Eye (tissue), 1 donor: Measurements from ENCODE around the gene S100B.
"Not testable (repeated sequence)": the region's sequence is repeated elsewhere in the genome, so short reads cannot be mapped to it uniquely, and the experiment has no call there.

ENCODE experiments used
- DNase-seq: peaks from one replicate; pipeline ENCODE4 v3.0.0-alpha.2; 2015

The S100B gene

DNA sequence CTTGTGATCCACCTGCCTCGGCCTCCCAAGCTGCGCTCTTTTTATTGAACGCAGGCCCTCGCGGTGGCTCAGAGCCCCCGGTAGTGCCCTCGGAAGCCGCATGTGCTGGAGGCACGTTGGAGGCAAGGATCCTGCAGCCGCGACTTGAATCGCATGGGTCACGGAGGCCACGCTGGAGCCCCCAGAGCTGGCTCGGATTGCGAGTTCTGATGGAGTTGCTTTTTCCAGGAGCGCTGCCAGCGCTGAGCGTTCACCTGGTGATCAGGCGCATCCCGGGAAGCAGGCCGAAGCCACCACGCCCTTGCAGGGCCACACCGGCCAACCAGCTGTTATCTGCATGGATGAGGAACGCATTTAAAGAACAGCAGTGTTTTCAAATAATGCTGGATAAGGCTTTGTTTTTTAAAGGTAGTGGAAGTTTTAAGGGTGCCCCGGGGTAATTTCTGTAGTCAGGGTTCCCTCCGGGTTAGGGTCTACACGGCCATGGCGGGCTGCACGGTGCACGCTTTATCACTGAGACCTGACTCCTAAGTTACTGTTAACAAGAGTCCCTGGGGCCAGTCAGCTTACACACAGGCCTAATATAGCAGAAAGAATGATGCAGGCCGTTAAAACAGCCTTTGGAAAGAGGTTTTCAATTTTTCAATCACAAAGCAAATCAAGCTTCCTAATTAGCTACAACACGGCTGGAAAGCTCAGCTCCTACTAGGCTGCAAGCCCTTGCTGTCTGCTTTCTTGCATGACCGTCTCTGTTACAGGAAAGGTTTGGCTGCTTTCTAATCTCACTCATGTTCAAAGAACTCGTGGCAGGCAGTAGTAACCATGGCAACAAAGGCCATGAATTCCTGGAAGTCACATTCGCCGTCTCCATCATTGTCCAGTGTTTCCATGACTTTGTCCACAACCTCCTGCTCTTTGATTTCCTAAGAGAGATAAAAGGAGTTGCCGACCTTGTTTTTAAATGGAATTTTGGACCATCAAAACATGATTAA lies 6.0 kb downstream of the S100B start:
- DNase-seq: peak; percentile 85

DNA sequence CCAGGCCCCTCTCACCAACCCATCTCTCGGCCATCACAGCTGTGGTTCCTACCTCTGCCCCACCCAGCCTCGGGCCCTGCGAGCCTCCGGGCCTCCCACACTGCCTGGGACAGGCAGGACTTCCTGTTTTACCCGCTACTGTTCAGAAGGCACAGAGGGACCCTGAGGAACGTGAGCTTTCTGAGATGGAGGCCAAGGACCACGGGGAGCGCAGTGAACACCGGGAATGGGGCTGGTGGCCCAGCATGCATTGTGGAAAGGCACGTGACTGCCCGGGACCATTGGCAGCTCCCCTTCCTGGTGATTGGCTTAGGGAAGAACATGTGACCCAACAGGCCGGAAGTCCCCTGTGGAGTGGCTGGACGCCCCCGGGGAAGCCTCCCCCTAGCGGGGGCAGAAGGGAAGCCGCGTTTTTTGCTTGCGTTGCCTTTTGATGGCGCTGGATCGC lies 7.0 kb downstream of the S100B start:
- no peak for DNase-seq

DNA sequence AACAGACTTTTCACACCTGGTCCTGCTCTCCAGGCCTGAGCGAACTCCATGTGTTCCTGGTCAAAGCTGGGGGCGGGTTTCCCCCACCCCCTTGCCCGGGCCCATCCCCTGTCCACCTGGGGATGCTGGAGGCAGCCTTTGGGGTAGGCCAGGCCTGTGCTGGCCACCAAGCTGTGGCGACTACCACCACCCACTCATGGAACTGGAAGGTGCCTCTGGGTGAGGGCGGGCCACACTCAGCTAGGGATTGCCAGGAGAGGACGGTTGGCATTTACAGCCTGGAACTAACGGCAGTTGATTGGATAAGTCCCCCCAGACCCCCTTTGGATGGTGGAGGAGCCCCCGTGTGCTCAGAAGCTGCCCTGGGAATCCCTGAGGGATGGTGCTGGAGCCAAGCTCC lies 7.9 kb downstream of the S100B start:
- no peak for DNase-seq

DNA sequence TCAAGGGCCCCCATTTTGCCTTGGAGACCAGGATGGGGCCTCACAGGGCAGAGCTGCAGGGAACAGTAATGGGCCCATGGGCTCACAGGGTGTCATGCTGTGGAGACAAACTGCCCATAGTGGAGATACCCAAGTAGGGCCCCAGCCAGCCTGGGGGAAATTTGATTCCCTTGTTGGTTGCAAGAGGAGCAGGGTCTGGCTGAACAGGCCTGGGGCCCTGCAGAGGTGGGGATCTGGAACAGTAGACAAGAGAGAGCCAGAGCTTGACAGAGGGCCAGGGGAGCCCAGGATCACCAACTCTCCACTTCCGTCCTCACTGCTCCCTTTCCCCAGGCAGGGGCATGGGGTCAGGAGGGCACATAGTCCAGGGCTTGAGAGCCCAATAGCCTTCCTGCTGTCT lies 8.7 kb downstream of the S100B start:
- no peak for DNase-seq

DNA sequence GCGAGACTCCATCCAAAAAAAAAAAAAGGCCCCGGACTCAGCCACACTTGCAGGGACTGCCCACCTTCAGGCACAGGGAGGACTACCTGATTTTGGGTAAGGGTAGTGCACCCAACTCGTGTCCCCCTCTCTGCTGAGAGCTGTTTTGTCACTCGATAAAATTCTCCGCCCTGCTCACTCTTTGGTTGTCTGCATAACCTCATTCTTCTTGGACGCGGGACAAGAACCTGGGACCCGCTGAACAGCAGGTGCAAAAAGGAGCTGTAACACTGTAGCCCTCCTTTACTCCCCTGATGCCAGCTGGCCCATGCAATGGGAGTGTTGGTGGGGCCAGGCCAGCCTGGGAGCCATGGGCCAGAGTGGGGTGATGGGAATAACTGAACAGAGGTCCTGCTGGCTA lies 10.6 kb downstream of the S100B start:
- no peak for DNase-seq

GRCh38 chr21:46585191-46585953 lies 19.5 kb downstream of the S100B start:
- no peak for DNase-seq

DNA sequence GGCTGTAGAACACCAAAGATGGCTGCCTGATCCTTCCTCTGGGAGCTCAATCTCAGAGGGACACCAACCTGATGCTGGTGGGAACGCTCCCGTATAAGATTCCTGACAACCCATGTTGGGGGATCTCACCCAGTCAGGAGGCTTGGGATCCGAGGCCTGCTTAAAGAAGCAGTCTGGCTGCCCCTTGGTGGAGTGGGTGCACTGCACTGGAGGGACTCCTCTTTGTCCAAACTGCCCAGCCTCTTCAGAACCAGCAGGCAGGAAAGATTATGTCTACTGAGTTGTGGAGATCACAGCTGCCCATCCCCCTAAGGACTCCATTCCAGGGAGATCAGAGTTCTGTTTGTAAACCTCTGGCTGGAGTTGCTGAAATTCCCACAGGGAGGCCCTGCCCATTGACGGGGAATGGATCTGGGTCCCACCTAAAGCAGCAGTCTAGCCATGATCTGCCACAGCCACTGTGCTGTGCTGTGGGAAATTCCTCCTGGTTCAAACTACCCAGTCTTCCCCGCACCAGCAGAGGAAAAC lies 23.0 kb downstream of the S100B start:
- DNase-seq: no peak

DNA sequence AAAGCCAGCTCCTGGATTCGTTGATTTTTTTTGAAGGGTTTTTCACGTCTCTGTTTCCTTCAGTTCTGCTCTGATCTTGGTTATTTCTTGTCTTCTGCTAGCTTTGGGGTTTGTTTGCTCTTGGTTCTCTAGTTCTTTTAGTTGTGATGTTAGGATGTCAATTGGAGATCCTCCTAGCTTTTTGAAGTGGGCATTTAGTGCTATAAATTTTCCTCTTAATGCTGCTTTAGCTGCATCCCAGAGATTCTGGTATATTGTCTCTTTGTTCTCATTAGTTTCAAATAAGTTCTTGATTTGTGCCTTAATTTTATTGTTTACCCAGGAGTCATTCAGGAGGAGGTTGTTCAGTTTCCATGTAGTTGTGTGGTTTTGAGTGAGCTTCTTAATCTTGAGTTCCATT lies 25.5 kb downstream of the S100B start:
- not testable (repeated sequence) for DNase-seq

DNA sequence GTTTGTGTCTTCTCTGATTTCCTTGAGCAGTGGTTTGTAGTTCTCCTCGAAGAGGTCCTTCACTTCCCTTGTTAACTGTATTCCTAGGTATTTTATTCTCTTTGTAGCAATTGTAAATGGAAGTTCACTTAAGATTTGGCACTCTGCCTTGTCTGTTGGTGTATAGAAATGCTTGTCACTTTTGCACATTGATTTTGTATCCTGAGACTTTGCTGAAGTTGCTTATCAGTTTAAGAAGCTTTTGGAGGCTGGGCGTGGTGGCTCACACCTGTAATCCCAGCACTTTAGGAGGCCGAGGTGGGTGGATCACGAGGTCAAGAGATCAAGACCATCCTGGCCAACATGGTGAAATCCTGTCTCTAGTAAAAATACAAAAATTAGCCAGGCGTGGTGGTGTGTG lies 27.1 kb downstream of the S100B start:
- not testable (repeated sequence) for DNase-seq

DNA sequence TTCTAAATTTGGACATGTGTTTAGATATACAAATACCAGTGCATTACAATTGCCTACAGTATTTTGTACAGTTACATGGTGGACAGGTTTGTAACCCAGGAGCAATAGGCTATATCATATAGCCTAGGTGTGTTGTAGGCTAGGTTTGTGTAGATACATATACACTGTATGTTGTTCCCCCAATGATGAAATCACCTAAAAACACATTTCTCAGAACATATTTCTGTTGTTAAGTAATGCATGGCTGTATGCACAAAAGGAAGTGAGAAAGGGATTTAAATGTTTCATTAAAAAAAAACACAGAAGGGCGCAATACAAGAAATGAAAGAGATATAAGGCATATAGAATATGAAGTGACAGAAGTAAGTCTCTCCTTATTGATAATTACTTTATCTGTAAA lies 32.0 kb downstream of the S100B start:
- DNase-seq: no peak

DNA sequence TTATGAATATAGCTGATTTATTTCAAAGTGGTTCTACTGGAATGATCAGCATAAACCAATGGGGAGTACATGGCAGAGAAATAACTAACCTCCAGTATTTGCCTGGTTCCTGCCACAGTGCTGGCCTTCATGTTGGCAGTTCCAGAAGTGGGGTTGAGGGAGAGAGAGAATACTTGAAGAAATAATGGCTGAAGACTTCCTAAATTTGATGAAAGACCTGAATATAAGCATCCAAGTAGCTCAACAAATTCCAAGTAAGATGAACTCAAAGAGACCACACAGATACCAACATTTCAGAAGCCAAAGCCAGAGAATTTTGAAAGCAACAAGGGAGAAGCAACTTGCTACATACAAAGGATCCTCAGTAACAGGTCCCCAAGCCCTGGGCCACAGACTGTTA lies 34.3 kb downstream of the S100B start:
- no peak for DNase-seq

DNA sequence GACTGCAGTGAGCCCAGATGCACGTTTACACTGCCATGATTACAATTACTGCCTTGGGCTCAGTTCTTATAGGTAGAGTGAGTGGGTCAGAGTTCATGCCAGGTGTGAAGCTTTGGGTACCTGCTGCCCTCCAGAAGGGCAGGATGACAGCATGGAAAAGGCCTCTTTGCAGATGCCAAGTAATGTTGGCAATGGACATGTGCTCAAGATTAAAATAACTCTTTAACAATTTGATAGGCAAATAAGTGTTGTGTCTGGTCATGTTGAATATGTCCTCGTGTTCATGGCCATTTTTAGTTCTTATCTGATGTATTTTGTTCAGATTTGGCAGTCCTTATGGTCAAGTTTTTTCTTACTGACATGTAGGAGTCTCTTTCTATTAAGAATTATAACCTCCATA lies 34.8 kb downstream of the S100B start:
- no peak for DNase-seq

DNA sequence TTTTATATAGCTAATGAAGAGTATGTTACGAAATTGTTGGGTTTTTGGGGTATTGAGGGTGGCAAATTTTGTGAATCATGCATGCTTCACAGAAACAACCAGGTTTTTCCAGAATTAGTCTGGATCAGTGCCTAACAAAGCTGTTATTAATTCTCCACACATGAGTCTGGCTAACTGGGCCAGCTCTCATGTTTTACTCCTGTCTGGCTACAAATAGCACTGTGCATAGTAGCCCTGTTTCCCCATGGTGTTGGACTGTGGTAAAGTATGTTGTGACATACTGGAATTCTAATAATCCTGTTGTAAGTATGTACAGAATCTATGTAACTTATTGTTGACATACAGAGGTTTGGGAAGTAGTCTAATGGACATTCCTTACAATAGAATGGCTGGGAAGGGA lies 35.8 kb downstream of the S100B start:
- no peak for DNase-seq

GRCh38 chr21:46568562-46568961 lies 36.3 kb downstream of the S100B start:
- no peak for DNase-seq

DNA sequence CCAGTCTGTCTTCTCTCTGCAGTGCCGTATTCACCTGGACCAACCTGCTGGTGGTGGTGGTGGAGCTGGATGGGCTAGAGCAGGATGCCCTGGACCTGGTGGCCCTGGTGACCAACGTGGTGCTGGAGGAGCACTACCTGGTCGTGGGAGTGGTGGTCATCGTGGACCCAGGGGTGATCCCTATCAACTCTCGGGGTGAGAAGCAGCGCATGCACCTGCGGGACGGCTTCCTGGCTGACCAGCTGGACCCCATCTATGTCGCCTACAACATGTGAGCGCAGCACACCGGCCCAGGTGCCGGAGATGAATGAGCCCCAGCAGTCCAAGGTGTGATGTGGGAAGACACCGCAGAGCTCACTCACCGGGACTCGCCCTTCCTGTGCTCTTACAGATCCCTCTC lies 37.5 kb downstream of the S100B start:
- DNase-seq: no peak

GRCh38 chr21:46564391-46564790 lies 40.5 kb downstream of the S100B start:
- DNase-seq: peak; percentile 84

DNA sequence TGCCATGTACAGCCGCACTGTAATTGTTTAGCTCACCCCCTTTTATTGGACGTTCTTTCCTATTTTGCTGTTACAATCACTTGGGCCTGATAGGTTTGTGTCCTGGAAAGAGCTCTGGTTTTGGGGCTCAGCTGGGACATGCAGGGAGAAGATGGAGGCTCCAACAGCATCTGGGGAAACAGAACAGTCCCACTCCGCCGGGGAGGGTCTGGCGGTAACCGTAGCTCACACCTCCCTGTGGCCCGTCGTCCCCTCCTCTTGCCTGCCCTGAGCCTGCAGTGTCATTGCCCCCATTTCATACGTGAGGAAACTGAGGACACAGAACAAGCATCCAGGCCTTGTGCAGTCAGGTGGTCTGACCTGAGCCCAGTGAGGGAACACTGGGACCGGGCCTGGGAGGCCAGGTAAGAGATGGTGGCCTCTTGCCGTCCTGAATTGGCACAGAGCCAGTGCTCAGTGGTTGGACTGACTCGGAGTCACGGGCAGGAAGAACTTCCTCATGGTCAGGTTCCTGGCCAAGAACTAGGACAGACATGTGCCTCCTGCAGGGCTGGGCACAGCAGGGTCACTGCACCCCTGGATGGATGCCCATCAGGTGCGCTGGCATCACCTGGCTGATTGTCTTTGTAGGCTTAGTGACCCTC lies 41.8 kb downstream of the S100B start:
- no peak for DNase-seq

- no peak for DNase-seq
Measured at GRCh38 chr21:46562472-46562871, 42.4 kb downstream of the S100B start.

GRCh38 chr21:46561445-46562090 lies 43.3 kb downstream of the S100B start:
- no peak for DNase-seq

- no peak for DNase-seq
Measured at GRCh38 chr21:46560568-46561444, 44.1 kb downstream of the S100B start.

DNA sequence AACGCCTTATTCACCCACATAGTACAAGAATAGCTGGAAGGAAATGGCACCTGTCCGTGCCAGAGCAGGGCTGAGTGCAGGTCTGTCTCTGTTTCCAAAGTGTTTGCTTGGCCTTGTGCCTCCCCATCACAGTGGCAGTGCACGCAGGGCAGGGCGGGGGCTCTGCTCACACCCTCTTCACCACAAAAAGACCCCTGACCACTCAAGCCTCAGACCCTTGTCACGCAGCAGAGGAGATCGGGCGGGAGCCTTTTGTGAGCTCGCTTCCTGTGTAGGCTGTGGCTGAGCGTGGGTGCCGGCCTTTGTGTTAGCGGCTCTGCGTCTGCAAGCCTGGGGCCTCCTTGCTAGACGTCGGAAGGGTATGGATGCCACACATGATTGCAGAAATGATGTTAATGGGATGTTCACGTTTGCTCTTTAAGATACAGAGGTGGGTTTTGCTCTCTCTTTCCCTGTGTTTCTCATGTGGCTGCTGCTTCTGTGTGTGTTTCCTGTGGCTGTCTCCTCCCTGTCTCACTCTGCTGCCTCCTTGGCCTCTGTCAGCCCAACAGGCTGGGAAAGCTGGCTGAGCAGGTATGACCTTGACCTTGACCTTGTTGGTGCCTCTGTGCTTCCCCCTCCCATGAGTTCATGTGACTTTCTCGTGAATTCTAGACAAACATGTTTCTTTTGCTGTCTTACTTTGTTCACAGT lies 45.4 kb downstream of the S100B start:
- DNase-seq: no peak
